ENCODE measurements around the gene ZMIZ1.

GRCh38 chr10:79165070-79165778, 96.5 kb downstream of the ZMIZ1 start:
- TF ChIP-seq POLR2A (IDR thresholded peaks at IDR 0.05): no peak
- TF ChIP-seq, protein P1, sequence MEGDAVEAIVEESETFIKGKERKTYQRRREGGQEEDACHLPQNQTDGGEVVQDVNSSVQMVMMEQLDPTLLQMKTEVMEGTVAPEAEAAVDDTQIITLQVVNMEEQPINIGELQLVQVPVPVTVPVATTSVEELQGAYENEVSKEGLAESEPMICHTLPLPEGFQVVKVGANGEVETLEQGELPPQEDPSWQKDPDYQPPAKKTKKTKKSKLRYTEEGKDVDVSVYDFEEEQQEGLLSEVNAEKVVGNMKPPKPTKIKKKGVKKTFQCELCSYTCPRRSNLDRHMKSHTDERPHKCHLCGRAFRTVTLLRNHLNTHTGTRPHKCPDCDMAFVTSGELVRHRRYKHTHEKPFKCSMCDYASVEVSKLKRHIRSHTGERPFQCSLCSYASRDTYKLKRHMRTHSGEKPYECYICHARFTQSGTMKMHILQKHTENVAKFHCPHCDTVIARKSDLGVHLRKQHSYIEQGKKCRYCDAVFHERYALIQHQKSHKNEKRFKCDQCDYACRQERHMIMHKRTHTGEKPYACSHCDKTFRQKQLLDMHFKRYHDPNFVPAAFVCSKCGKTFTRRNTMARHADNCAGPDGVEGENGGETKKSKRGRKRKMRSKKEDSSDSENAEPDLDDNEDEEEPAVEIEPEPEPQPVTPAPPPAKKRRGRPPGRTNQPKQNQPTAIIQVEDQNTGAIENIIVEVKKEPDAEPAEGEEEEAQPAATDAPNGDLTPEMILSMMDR (IDR thresholded peaks at IDR 0.05): no peak

Data from body of pancreas (tissue), 4 donors.